Activated gamma-delta T cell treated with Interleukin-2 at 50 U/mL for 16 hours (primary cell): ENCODE data around the gene CLDN22.

ENCODE experiments used
- DNase-seq: peaks from one replicate; pipeline ENCODE4 v3.0.0-alpha.2; 2020

The CLDN22 gene

DNA sequence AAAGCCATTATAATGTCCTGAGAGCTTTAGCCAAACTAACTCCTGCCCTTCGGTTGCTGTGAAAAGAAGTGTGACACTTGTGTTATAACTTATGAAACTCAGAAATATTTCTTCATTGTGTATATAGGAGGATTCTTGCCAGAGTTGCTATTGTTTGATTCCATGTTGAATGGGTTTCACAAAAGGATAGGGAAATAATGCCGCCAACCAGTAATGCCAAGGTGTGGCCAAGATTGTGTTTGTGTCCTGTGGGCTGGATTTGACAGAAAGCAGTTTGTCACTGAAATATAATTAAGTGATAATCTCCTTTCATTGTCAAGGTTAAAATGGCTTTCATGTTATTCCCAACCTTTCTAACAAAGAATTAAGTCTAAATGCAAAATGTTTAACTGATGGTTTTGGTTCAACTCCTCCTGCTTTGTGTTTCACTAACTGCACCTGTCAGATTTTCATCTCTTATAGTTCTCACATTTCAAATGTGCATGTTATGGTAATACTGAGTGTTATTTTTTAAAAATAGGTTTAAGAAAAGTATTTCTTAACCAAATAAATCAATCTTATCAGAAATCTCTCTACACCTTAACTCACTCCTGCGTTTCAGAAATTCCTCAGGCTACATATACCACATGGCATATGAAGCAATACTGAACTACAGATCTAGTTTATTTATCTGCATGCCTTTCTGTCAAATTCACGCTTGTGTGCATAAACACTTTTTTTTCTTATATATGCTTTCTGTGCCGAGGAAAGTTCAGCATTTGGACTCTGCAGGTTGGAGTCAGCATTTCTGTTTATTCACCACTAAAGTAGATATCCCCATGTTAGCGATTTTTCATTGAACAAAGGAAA lies at the start of gene CLDN22:
TSS of gene CLDN22 (minus strand) at position 66 of the 849 bp plus-strand sequence. CDS start at position 8, 58 bp downstream.
- DNase-seq: no peak

DNA sequence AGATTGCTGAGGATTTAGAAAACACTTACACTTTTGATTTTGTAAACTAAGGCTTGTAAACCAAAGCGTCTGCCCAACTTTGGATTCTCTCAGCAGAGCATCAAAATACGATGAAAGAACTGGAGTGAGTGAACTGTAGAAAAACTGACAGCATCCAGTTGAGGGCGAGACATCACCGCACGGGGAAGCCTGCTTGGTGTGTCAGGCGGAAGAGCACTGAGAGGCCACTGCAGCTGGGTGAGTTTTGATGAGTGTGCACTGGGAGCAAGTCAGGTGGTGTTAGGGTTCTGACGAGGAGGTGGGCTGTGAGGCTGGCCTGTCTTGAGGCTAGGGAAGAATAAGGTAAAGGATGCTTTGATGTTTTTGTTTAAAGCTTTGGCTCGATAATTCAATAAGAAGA lies 49.0 kb upstream of the CLDN22 start:
- no peak for DNase-seq

DNA sequence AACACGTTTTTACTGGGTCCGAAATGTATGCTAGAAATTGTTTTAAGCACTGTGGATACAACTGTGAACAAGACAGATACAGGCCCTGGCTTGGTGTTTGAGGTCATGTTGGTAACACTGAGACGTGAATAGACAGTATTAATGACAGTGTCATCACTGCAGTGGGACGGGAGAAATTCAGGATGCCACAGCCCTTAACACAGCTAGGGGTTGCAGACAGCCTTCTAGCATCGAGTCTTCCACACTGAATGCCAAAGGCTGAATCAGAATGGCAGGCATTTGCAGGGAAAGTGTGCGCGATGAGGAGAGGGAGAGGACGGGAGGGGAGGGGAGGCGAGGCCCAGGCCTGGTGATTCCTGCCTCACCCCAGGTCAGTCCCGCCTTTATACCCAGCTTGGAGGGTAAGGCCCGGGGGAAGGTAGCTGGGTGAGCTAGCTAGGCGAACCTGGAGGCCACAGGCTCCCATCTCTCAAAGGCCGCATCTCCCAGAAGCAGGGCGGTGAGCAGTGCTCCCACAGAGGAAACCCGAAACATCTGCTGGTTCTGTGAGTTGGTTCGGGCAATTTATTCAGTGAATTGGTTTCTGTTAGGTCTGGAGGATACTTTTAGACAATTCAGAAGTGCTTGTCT lies 46.2 kb upstream of the CLDN22 start:
- DNase-seq: no peak

DNA sequence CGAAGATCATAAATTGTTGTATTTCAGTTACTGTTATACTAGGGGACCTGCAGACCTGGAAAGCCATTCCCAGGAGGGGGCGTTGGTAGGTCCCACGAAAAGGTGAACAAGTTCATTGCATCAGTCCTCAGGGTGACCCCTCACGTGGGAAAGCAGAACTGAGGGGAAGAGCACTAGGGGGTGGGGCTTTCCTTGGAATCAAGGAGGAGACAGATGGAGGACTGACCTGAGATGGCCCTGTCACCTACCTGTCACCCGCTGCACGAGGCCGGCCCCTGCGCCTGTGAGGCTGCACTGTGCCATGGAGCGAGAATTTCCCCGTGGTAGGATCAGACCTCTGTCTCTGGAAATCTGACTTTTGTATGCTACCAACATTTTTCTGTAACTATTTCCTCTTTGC lies 43.9 kb upstream of the CLDN22 start:
- no peak for DNase-seq

DNA sequence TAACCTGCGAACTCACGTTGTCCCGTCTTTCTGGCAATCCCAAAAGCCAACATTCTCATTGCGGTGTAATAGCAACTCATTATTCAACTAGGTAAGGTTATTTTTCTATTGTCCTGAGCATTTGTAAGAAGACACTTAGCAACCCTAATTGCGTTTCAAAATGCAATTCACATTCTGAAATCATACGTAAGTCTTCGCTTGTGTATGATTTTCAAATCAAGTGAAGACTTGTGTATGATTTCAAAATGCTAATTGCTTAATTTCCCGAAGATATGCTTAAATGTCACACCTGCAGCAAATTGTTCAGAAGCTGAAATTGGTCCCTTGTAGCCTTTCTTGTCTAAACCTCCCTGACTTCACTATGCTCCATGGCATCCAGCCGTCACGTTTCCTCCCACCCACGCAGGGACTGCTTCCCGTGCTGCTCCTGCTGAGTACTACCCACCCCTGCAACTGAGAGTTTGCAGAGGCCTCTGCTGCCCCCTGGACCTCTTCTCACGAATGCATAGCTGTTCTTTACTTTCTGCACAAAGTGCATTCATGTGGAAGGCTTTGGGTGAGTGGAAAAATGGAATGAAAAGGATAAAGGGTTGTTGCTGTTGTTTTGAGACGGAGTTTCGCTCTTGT lies 43.0 kb upstream of the CLDN22 start:
- no peak for DNase-seq

DNA sequence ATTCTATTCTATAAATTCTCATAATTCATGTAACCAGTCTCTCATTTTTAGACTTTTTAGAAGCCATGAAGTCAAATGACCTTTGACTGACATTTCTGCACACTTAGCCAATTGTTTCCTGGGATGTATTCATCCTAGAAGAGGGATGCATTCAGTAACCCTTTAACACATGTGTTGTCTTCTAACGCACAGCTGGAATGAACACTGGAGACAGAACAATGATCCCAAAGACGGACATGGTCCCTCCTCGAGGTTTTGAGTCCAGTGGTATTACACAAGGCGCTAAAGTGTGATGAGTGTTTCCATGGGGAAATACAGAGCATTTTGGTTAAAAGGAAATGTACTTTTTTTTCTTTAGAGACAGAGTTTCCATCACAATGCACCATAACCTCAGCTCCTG lies 42.0 kb upstream of the CLDN22 start:
- DNase-seq: no peak

DNA sequence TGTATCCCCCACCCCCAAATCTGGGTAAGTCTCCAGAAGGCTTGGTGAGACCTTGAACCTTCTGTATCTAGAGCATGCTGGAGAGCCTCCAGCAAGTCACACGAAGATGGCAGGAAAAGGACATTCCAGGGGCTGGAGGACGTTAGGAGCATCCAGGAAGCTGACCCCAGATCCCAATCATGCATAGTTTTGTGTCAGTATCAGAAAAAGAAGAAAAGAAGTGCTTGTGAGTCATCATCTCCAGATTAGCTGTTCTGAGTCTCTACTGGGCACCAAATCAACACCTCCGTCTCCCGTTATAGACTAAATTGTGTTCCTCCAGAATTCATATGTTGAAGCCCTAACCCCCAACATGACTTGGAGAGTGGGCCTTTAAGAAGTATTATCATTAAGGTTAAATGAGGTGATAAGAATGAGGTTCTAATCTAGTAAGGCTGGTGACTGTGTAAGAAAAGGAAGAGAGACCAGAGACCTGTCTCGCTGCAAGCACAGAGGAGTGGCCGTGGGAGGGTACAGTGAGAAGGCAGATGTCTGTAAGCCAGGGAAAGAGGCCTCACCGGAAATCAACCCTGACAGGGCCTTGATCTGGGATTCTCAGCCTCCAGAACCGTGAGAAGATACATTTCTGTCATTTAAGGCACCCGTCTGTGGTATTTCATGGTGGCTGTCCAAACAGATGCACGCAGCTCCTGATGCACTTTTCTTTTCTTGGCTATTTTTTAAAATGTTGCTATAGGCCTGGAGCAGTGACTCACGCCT lies 40.3 kb upstream of the CLDN22 start:
- DNase-seq: no peak

DNA sequence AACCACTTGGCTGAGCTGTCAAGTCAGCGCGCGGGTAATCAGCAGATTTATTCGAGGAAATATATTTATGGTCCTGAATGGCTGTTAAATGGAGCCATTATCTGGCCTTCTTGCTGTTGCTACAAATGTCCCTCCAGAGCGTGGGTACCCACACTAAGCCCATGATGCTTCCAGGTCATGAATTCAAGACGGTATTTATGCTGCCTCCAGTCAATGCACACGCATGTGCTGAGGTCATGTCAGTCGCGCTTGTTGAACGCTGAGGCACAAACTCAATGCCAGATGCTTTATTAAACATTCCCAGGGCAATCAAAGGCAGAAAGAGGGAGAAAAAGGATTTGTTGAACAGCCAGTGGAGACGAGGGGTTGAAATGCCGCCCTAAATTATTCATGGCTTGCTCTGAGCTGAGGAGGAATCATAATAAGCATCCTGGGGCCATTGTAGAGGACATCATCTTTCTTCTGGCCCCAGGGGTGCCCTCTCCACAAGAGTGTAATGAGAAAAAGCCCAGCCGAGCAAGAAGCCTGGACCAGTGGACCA lies 38.2 kb upstream of the CLDN22 start:
- DNase-seq: no peak

DNA sequence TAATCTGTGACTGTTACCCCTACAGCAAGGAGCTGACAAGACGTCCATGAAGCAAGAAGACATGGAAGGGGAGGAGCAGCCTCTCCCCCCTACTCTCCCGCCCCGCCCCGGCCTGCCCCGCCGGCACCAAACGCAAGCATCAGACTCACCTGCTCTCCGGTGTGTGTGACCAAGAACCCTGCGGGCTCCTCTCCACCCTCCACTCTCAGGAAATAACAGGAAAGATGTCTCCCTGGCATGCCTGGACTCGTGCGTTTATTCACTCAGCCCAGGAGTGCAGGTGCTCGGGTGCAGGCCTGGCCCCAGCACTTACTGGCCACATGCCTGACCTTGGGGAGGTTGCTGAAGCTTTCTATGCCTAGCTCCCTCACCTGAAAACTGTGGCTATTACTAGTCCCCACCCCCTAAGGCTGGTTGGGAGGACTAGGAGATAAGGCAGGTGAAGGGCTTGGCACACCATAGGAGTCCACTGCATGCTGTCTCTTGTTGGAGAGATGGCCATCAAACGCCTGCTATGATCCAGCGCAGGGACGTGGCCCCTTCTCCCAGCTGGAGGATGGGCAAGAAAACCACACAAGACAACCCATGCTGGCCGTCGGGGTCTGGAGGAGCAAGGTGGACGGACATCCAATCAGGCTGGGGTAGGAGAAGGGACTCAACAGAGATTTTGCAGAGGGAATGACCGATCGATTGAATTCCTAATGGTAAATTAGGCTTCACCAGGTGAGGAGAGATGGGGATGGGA lies 37.0 kb upstream of the CLDN22 start:
- no peak for DNase-seq

DNA sequence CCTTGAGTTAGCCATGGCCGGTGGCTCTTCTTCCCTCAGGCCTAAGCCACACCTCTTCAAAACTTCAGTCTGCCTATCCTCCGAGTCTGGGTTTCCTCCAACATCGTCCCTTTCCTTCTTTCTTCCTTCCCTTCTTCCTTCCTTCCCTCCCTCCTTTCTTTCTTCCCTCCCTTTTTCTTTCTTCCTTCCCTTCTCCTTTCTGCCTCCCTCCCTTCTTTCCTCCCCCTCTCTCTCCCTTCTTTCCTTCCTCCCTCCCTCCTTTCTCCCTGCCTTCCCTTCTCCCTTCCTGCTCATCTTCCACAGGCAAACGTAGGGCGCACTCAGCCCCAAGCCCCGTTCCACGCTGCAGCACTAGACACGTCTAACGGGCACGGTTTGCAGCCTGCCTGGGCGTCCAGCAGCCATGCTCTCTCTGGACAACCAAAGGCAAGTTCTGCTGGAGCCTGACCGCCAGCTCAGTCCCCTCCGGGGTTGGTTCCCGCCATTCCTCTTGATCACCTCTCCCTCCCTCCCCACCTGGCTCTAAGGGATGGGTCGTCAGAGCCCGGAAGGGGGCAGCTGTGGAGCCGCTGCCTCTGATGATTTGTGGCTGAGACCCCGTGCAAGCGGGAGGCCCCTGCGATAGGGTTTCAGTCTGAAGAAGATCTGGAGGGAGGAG lies 36.2 kb upstream of the CLDN22 start:
- no peak for DNase-seq

DNA sequence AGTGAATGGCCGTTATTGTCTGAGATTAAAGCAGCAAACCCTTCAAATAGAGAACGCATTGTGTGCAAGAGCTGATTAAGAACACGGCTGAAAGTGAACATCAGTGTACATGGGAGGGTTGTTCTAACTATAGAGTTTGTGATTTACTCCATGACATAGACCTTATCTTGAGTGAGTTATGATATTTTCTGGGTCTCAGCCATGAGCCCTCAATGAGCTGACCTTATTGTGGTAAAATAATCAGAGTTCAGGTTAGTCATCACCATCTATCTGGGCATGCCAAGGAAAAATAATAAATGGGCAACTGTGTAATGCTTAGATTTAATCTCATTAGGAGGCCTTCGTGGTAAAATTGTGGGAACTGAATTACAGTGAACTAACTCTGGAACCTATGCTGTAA lies 35.3 kb upstream of the CLDN22 start:
- no peak for DNase-seq

DNA sequence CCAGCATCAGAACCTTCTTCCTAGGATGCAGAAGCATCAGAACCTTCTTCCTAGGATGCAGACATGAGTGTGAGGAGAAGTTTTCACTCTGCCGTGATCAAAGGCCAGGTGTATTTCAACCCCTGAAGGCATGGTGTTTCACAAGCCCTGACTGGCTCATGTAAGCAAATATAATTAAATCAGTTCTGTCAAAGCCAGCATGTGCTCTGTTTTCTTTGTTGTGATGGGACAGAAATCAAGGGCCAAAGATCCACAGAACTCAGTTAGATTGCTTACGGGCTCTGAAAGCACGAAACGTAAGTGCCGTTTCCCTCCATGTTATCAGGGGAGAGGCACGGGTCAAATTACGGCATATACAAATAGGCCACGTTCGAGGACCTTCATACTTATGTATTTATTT lies 34.1 kb upstream of the CLDN22 start:
- DNase-seq: no peak

DNA sequence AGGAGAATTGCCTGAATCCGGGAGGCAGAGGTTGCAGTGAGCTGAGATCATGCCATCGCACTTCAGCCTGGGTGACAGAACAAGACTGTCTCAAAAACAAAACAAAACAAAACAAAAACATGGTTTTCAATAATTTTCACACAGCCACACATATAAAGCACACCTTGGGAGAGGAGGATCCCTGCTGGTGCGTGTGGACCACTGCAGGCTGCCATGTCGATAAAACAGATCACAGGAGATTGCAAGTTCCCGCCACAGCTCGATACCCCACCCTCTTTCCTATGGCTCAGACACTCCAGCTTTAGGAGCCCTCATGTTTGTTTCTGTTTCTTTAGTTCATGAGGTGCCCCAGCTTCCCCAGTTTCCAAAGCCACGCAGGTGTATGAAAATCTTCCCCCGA lies 33.5 kb upstream of the CLDN22 start:
- no peak for DNase-seq

DNA sequence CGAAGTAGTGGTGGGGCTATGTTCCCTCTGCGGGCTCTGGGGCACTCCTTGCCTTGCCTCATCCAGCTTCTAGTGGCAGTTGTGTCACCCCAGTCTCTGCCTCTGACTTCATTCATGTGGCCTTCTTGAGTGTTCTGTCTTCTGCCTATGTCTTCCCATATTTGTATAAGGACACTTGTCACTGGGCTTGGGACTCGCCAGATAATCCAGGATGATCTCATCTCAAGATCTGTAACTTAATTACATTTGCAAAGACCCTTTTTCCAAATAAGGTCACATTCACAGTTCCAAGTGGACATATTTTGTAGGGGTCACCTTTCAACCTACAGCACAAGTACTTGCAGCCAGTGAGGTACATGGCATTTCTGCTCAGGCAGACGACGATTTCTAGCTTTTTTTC lies 32.5 kb upstream of the CLDN22 start:
- no peak for DNase-seq

DNA sequence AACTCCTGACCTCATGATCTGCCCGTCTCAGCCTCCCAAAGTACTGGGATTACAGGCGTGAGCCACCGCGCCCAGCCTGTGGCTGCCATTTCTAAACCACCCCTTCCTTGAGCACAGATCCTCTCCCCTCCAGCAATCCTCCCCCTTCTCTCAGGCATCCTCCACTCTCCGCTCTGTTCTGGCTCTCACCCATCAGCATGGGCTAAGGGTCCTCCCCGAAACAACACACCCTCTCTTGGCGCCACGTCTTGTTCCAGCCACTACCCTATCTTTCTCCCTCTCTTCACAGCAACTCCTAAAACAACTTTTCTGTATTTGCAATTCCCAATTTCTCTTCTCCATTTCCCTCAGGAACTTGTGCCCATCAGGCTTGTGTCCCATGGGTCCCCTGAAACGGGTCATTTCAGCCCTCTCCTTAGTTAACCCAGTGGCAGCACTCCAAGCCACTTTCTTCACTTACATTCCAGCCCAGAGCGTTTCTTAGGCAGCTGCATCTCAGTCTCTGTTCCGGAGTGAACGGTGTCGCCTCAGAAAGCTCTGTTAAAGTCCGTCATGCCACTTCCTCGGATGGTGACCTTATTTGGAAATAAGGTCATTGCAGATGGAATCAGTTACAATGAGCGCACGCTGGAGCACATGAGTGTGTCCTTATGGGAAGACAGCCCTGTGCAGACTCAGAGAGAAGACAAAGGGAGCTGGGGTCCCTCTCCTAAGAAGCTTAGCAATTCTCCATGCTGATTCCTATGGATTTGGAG lies 30.4 kb upstream of the CLDN22 start:
- DNase-seq: no peak

DNA sequence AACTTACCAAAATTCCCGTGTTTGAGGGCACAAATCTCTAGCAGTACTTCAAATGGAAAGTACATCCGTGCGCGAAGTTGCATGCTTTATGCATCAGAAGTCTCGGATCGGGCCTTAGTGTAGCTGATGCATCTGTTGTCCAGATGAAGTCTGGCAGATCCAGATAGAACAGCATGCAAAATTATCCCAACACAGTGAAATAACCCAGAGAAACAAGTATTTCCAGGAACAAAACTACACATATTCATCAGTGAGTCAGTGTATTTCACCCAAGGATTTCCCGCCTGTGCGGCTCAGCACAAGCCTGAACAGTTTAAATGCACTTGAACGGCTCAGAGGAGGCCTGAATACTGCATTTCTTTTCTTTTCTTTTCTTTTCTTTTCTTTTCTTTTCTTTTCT lies 29.6 kb upstream of the CLDN22 start:
- DNase-seq: no peak

DNA sequence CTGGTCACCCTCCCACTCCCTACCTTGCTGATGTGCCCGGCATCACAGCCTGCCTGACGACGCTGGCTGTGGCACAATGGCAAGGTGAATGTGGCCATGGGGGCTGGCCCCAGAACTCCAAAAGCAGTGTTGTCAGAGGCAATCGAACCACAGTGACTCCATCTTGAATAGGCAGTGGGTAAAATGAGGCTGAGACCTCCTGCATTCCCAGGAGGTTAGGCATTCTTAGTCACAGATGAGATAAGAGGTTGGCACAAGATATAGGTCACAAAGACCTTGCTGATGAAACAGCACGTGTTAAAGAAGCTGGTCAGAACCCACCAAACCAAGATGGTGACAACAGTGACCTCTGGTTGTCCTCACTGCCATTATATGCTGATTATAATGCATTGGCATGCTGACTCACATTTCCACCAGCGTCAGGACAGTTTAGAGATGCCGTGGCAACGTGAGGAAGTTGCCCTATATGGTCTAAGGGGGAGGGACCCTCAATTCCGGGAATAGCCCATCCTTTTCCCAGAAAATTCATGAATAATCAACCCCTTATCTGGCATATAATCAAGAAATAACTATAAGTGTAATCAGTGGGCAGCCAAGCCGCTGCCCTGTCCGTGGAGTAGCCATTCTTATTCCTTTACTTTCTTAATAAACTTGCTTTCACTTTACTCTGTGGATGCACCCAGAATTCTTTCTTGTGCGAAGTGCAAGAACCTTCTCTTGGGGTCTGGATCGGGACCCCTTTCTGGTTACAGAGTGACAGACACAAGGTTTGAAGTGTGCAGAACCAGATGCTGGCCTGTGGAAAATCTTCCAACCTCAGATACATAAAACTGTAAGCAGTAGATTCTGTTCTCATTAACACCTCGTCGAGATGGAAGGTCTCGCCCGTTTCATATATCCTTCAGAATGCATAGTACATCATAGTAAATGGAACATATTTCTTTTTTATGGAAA lies 28.9 kb upstream of the CLDN22 start:
- no peak for DNase-seq

DNA sequence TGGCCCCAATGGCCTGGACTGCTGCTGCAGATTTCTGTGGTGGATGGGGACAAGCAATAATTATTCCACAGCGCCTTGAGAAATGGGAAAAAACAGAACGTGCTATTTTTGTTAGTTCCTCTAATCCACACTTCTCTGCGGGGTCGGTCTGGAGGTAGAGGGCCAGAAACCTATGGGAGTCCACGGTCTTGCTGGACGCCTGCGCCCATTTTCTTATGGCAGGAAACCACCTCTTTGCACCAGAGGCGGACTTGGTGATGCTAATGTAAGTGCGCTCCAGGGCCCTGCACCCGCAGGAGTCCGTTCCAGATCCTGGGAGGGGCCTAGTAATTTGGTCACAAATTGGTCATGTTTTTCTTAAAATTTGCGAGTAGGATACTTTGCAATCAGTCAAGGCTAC lies 28.1 kb upstream of the CLDN22 start:
- no peak for DNase-seq

DNA sequence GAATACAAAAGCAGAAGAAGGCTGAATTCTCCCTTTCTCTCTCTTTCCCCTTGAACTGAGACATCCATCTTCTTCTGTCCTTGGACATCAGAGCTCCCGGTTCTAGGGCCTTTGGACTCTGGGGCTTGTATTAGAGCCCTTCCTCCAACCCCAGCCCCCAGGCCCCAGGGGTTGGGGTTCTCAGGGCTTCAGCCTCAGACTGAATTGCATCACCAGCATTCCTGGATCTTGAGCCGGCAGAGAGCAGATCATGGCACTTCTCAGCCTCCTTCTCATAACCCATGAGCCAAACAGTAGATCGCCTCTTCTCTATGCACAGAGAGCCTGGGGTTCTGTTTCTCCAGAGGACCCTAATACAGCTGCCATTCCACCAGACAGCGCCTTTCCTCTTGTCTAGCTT lies 27.5 kb upstream of the CLDN22 start:
- no peak for DNase-seq

DNA sequence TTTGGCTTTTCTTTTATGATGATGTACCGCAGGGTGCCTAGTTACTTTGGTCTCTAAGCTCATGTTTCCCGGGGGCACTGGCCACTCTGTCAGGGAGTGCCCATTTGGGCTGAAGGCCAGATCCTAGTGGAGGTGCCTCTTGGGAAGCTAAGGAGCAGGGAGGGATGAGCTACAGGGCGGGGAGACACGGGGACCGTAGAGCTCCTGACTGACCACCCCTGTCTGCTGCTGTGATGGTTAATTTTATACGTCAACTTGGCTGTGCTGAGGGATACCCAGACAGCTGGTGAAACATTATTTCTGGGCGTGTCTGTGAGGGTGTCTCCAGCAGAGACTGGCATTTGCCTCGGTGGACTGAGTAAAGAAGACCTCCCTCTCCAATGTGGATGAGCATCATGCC lies 27.1 kb upstream of the CLDN22 start:
- DNase-seq: no peak
